HFF-Myc (cell line): ENCODE measurements around the gene RAB37.

Experiments
- DNase-seq: peaks from one replicate; pipeline ENCODE4 v3.0.0-alpha.2; 2011; ENCODE audit warnings: low read depth; ENCODE audit errors: extremely low read depth
- H3K4me3 ChIP-seq: replicated peaks from 2 replicates; pipeline ENCODE4 v1.5.1; 2011; ENCODE audit warnings: low read depth, mild to moderate bottlenecking, control low read depth, low read length
- TF ChIP-seq, protein P1 (sequence below): IDR thresholded peaks from 2 replicates; pipeline ENCODE4 v1.5.1; 2012; ENCODE audit warnings: mild to moderate bottlenecking, low read depth, low read length, control low read depth; ENCODE audit errors: missing control alignments

RAB37 gene

DNA sequence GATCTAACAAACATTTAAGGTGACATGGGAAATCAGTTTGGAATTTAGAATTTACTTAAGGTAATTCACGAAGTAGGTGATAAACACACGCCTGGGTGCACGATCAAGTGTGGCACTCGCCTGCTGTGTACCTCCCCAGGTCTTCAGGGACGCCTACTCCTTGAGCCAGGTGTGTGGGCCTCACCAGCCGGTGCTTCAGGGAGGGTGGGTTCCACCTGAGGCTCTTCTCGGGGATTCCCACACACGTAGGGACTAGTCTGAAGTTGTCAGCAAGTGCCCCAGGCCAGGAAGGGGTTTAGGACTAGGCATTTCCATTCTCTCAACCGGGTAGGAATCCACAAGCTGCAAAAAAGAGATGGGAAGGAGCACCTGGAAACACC lies 48.9 kb downstream of the RAB37 start:
- TF ChIP-seq, protein P1, sequence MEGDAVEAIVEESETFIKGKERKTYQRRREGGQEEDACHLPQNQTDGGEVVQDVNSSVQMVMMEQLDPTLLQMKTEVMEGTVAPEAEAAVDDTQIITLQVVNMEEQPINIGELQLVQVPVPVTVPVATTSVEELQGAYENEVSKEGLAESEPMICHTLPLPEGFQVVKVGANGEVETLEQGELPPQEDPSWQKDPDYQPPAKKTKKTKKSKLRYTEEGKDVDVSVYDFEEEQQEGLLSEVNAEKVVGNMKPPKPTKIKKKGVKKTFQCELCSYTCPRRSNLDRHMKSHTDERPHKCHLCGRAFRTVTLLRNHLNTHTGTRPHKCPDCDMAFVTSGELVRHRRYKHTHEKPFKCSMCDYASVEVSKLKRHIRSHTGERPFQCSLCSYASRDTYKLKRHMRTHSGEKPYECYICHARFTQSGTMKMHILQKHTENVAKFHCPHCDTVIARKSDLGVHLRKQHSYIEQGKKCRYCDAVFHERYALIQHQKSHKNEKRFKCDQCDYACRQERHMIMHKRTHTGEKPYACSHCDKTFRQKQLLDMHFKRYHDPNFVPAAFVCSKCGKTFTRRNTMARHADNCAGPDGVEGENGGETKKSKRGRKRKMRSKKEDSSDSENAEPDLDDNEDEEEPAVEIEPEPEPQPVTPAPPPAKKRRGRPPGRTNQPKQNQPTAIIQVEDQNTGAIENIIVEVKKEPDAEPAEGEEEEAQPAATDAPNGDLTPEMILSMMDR: no peak
- no peak overlapping the region for H3K4me3 ChIP-seq
- no peak for DNase-seq

DNA sequence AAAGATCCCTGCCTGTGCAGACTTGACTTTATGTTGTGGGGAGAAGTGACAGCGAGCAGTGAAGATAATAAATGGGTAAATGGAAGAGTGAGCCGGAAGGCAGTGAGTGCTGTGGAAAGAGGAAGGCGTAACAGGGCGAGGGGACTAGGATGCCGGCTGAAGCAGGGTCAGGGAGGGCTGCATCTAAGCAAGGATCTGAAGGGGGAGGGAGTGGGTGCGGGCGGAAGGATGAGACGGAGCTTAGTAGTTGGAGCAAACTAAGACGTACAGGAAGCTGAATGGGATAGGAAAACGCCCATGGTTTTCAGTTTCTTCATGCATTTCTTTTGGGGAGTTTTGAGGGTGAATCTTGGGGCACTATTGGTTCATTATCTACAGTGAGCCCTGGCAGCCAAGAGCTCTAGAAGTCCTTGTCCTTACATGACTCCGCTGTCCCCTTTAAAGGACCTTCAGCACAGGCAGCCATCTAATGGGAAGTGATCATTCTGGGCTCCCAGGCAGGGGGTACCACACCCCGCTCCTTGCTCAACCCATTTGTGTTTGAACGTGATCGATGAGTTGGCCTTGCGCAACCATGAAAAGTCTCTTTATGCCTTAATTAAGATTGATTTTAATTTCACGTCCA lies 49.5 kb downstream of the RAB37 start:
- no peak for DNase-seq
- no peak overlapping the region for H3K4me3 ChIP-seq
- TF ChIP-seq, protein P1: no peak

DNA sequence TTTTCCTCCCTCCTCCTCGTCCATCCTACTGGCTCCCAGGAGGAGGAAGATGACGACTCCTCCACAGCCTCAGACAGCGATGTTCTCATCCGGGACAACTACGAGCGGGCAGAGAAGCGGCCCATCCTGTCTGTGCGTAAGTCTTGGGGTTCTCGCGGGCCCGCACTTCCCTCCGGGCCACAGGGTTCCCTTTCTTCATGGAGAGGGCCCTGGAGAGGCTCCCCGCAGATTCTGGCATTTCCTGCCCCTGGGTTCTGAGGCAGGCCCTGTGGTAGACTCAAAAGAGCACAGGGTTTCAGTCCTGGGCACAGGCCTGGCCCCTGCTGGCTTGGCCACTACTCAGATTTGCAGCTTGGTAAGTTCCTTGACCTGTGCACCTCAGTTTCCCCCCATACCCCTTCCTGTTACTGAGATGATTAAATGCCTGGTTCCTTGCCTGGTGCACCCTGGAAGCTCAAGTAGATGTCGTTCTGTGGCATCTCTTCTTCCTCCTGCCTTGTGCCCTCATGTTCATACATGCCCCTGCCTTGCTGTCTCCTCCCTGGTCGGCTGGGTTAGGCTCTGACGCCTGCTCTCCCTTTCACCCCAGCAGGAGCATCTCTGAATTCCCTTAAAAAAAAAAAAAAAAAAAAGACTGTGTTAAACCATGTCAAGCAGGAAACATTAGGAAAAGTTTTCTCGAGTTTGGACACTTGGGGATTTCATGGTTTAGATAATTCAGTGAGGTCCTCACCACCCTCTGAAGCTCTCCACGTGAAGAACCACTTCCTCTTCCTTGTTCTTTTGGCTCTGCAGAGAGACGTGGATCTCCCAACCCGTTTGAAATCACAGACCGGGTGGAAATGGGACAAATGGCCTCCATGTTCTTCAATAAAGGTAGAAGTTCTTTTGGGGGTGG lies 53.4 kb downstream of the RAB37 start:
- no peak overlapping the region for H3K4me3 ChIP-seq
- TF ChIP-seq, protein P1: no peak
- no peak for DNase-seq

DNA sequence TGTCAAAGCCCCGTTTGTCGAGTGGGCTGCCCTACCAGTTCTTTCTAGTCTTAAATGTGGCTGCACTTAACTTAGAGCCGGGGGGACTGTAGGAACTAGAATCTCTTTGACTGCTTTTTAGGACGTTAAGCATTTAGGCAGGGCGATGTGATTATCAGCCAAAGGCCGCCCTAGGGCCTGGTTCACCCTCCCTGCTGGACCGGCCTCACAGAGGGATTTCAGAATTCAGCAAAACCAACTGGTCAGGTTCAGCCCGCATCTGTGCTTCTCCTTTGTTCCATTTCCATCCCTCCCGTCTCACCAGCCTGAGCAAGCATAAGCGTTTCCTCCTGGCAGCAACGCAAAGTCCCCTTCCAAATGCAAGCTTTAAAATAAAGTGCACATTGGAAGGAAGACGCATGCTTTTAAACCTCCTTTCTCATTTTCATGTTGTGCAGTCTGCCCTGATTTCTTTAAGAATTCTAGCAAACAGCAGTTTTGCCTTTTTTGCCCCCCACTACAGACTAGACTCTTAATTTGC lies 55.6 kb downstream of the RAB37 start:
- H3K4me3 ChIP-seq: no peak overlapping the region
- TF ChIP-seq, protein P1: no peak
- DNase-seq: no peak

DNA sequence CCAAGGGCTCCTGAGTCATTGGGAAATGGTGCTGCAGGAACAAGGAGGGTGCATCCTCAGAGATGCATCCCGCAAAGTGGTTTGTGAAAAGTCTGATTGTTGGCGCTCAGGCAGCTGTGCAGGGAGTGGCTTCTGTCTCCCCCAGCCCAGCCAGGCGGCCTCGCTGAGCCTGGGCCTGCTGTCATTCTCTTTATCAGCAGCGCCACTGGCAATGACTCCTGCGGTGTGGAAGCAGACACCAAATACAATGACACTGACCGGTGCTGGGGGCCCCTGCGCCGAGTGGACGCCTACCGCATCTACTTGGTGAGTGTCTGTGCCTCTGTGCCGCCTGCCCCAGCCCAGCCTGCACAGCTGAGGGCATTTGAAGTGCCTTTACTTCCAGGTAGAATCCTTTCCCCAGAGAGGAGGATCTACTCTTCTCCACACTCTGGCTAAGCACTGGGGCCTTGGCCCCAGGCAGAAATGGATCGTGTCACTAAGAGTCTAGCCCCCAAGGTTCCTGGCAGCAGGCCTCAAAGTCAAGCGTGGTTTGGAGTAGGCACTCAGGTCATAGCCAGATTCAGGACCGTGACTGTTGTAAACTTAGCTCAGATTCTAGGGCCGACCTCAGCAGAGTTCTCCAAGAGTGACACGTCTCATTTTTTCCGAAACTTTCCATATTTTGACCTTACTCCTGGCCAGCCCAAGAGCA lies 58.4 kb downstream of the RAB37 start:
- TF ChIP-seq, protein P1: no peak
- DNase-seq: no peak
- H3K4me3 ChIP-seq: no peak overlapping the region

DNA sequence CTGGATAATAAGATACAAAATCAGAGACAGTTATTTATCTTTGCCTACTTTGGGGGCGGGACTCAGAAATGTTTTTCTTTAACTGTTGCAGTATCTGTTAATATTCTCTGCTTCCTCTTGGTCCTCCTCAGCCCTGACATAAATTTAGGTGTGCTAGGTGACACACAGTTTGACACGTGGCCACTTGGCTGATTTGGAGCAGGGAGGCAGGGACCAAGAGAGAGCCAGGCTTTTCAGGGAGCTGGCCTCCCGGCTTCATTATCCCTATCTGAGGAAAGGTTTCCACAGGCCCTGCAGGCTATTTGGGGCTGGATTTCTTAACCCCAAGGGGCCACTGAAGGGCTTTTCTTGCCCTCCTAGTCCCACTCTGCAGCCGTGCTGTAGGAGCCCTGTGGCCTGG lies 59.2 kb downstream of the RAB37 start:
- no peak for DNase-seq
- TF ChIP-seq, protein P1: no peak
- no peak overlapping the region for H3K4me3 ChIP-seq
